K562 (cell line): Measurements from ENCODE around the gene CLASP2. TPM values are rescaled to one million over a fixed set of nuclear protein-coding genes. Genes with fewer than 3 reads are reported as not detected.

Source experiments
- ATAC-seq: fragments of 200-7000 bp; cut with Tn5 transposase; 3 replicates; pipeline ENCODE4 v1.9.1; 2020; ENCODE audit warnings: moderate library complexity
- BruUV-seq: library from RNA; stranded (reverse); fragments of 400-500 nt; replicated peaks from 2 replicates; lab custom pipeline; 2021; lab: Mats Ljungman, UMichigan
- CTCF ChIA-PET: fragments of 300-600 bp; formaldehyde crosslinking; extraction: SDS; loops from one replicate; lab custom pipeline; 2021; ENCODE audit warnings: low intra/inter-chr PET ratio; lab: Yijun Ruan, JAX
- POLR2A ChIA-PET: fragments of 300-600, 350-650 bp; sonication (Branson Sonifier 250); formaldehyde crosslinking; extraction: SDS; loops from one replicate; lab custom pipeline; 2021; ENCODE audit warnings: antibody characterized with exemption, inconsistent platforms; lab: Yijun Ruan, JAX
- DNase-seq, 4 experiments: peaks; one replicate each; pipeline versions ENCODE4 v3.0.0 to v3.0.0-alpha.2; 2011 to 2018; ENCODE audit warnings: low spot score in 3 of 4, mixed read lengths in 3 of 4; ENCODE audit errors: extremely low read depth in 1 of 4
- FAIRE-seq: peaks from 2 replicates; lab custom pipeline; 2011; peaks lifted over from hg19 to GRCh38; lab: Jason Lieb, UNC
- H2AFZ ChIP-seq: 2 replicates; pipeline ENCODE4 v1.6.0; 2011; ENCODE audit warnings: low read depth, low read length, control low read depth, inconsistent platforms
- H3K27ac ChIP-seq: fragments of 200-600 bp; 3 replicates; pipeline ENCODE4 v1.8.0; 2011; ENCODE audit warnings: low read depth, mild to moderate bottlenecking, control low read depth, inconsistent platforms, low read length, moderate library complexity, mixed read lengths; ENCODE audit errors: extremely low read depth
- H3K27me3 ChIP-seq, 2 experiments: fragments of 300-600 bp in 1 of 2; 2 replicates in 1 of 2; 3 replicates in 1 of 2; pipeline versions ENCODE4 v1.6.0 to v1.8.0; 2011; ENCODE audit warnings: inconsistent platforms in 2 of 2, low read length in 2 of 2, mild to moderate bottlenecking in 1 of 2, mixed read lengths in 1 of 2, moderate library complexity in 1 of 2; ENCODE audit not compliant: control insufficient read depth in 2 of 2, insufficient read depth in 2 of 2
- H3K36me3 ChIP-seq: fragments of 300-600 bp; 3 replicates; pipeline ENCODE4 v1.8.0; 2011; ENCODE audit warnings: mild to moderate bottlenecking, low read length, inconsistent platforms; ENCODE audit not compliant: control insufficient read depth, insufficient read depth
- H3K4me1 ChIP-seq, 2 experiments: fragments of 200-600 bp in 1 of 2; replicated peaks in 1 of 2; 2 replicates in 1 of 2; 3 replicates in 1 of 2; pipeline versions ENCODE4 v1.5.1 to v1.8.0; 2011; ENCODE audit warnings: inconsistent platforms in 2 of 2, low read length in 2 of 2, mild to moderate bottlenecking in 1 of 2, mixed read lengths in 1 of 2, moderate library complexity in 1 of 2; ENCODE audit not compliant: control insufficient read depth in 2 of 2, insufficient read depth in 2 of 2
- H3K4me2 ChIP-seq: 2 replicates; pipeline ENCODE4 v1.6.1; 2011; ENCODE audit warnings: low read length, control low read depth, inconsistent platforms, mixed read lengths; ENCODE audit not compliant: insufficient read depth
- H3K4me3 ChIP-seq: fragments of 200-600 bp; sonication (generic), shearing (Covaris generic); 2 replicates; pipeline ENCODE4 v1.5.1; 2016; ENCODE audit warnings: control low read depth, inconsistent platforms
- H3K79me2 ChIP-seq: fragments of 200-600 bp; 3 replicates; pipeline ENCODE4 v1.8.0; 2011; ENCODE audit warnings: low read length, inconsistent platforms; ENCODE audit not compliant: control insufficient read depth, insufficient read depth
- H3K9ac ChIP-seq, 2 experiments: 2 replicates each; pipeline versions ENCODE4 v1.6.0 to v1.6.1; 2011; ENCODE audit warnings: low read depth in 2 of 2, low read length in 2 of 2, control low read depth in 1 of 2, inconsistent platforms in 1 of 2, mild to moderate bottlenecking in 1 of 2, mixed read lengths in 1 of 2; ENCODE audit not compliant: insufficient read depth in 1 of 2
- H3K9me1 ChIP-seq: one replicate; pipeline ENCODE4 v1.6.0; 2011; ENCODE audit warnings: inconsistent platforms, mild to moderate bottlenecking, low read length, moderate library complexity; ENCODE audit not compliant: control insufficient read depth, insufficient read depth
- H3K9me3 ChIP-seq: replicated peaks from 2 replicates; pipeline ENCODE4 v1.5.1; 2011; ENCODE audit warnings: low read depth, low read length, inconsistent platforms; ENCODE audit not compliant: control insufficient read depth, insufficient read depth
- H4K20me1 ChIP-seq: replicated peaks from 2 replicates; pipeline ENCODE4 v1.6.1; 2011; ENCODE audit warnings: low read length, inconsistent platforms, mixed read lengths; ENCODE audit not compliant: control insufficient read depth, insufficient read depth
- EHMT2 ChIP-seq: fragments of 450-650 bp; IDR thresholded peaks from 2 replicates; pipeline ENCODE4 v1.6.1; 2018; ENCODE audit warnings: antibody characterized with exemption
- GMEB1 ChIP-seq: fragments of 250-450 bp; sonication (Bioruptor Pico); IDR thresholded peaks from 2 replicates; pipeline ENCODE4 v1.4.0; 2020; ENCODE audit warnings: mild to moderate bottlenecking
- GTF2B ChIP-seq: IDR thresholded peaks from 2 replicates; pipeline ENCODE4 v1.6.1; 2011; ENCODE audit not compliant: insufficient read length; ENCODE audit errors: extremely low read depth
- NCOA2 ChIP-seq, 2 experiments: fragments of 450-650 bp; IDR thresholded peaks; 2 replicates each; pipeline ENCODE4 v1.6.1; 2018; ENCODE audit warnings: mild to moderate bottlenecking in 2 of 2, moderate library complexity in 1 of 2; ENCODE audit not compliant: partially characterized antibody in 2 of 2
- NFYB ChIP-seq: IDR thresholded peaks from 2 replicates; pipeline ENCODE4 v1.6.1; 2011; ENCODE audit warnings: mild to moderate bottlenecking, moderate library complexity; ENCODE audit not compliant: insufficient read length; ENCODE audit errors: extremely low read depth
- RFX7 ChIP-seq: fragments of 250-450 bp; sonication (Bioruptor Pico); IDR thresholded peaks from 2 replicates; pipeline ENCODE4 v1.5.1; 2021; ENCODE audit warnings: mild to moderate bottlenecking
- SLC30A9 ChIP-seq: fragments of 250-450 bp; sonication (Bioruptor Pico); IDR thresholded peaks from 2 replicates; pipeline ENCODE4 v1.8.0; 2022; ENCODE audit warnings: mild to moderate bottlenecking, moderate library complexity
- SMARCE1 ChIP-seq: fragments of 450-650 bp; IDR thresholded peaks from 2 replicates; pipeline ENCODE4 v1.7.1; 2016; ENCODE audit warnings: mild to moderate bottlenecking
- SMC3 ChIP-seq: conservative IDR thresholded peaks from 2 replicates; pipeline ENCODE4 v1.6.1; 2011; ENCODE audit warnings: low read depth, low read length, improper control_type of control experiment; ENCODE audit not compliant: insufficient read depth
- SOX6 ChIP-seq: fragments of 450-650 bp; IDR thresholded peaks from 2 replicates; pipeline ENCODE4 v1.6.1; 2014; ENCODE audit warnings: mild to moderate bottlenecking
- ZNF263 ChIP-seq: sonication (generic); formaldehyde crosslinking; IDR thresholded peaks from 2 replicates; pipeline ENCODE4 v1.8.0; 2022; ENCODE audit warnings: mild to moderate bottlenecking, missing genetic modification reagents, borderline replicate concordance
- ZNF518B ChIP-seq: fragments of 250-450 bp; sonication (Bioruptor Pico); IDR thresholded peaks from 2 replicates; pipeline ENCODE4 v1.5.0; 2021; ENCODE audit warnings: mild to moderate bottlenecking, moderate library complexity
- ZNF586 ChIP-seq: fragments of 450-650 bp; formaldehyde crosslinking; conservative IDR thresholded peaks from 2 replicates; pipeline ENCODE4 v1.4.0; 2020; ENCODE audit warnings: mild to moderate bottlenecking, moderate library complexity
- ZZZ3 ChIP-seq: fragments of 450-650 bp; IDR thresholded peaks from 2 replicates; pipeline ENCODE4 v1.6.1; 2016; ENCODE audit warnings: antibody characterized with exemption, mild to moderate bottlenecking, moderate library complexity
- WGBS: fragments of 100-300 bp; shearing (Covaris generic); methylation state at CpG from one replicate; pipeline ENCODE4 v1.1.6; 2016; ENCODE audit warnings: low coverage, mixed read lengths; ENCODE audit not compliant: insufficient coverage; ENCODE audit errors: missing lambda C conversion rate; 5-methylcytosine and 5-hydroxymethylcytosine counted together
- in situ Hi-C: fragments of 300-500 bp; cut with MboI; formaldehyde crosslinking; loops from 4 replicates; pipeline ENCODE4 v1.15.0; 2018; ENCODE audit warnings: inconsistent platforms, mixed read lengths
- intact Hi-C: fragments of 100-400 bp; cut with micrococcal nuclease; formaldehyde crosslinking; loops from 2 replicates; pipeline ENCODE4 v1.14.2; 2022
- polyA plus RNA-seq, 8 experiments: library from polyadenylated mRNA; depleted of rRNA in 4 of 8; stranded (reverse) in 5 of 8; unstranded in 3 of 8; fragments of >200 nt; fragmentation: Nextera tagmentation in 2 of 8; fragmentation: Illumina TruSeq in 1 of 8; extraction: Ambion mirVana in 2 of 8; extraction: Trizol in 1 of 8; gene quantifications; 2 replicates each; pipeline versions ENCODE4 v1.2.1 to v1.2.3, GENCODE V29; 2011 to 2014; ENCODE audit warnings: inconsistent platforms in 1 of 8, missing spikeins in 1 of 8
- total RNA-seq, 7 experiments: library from RNA; depleted of rRNA in 6 of 7; stranded (reverse); fragments of >200 nt in 6 of 7; fragmentation: Illumina TruSeq in 2 of 7; extraction: Trizol in 2 of 7; gene quantifications; 2 replicates each; pipeline versions ENCODE4 v1.2.1 to v1.2.3, GENCODE V29; 2011 to 2021; ENCODE audit warnings: low replicate concordance in 1 of 7

The CLASP2 gene
- total and polyA plus RNA-seq, 9 of the 15 experiments (the other 6 are each of a cell fraction or from before 2014, with no cell fraction given), result 13.5 to 107 (median 71.8) TPM

- TF ChIP-seq ZZZ3, result no peak
- no peak for TF ChIP-seq SMC3
- no peak for TF ChIP-seq GTF2B
- TF ChIP-seq, all 486 proteins: peak for 0
Measured at GRCh38 chr3:33581666-33582065, 136.4 kb downstream of the CLASP2 start (continued).

GRCh38 chr3:33579840-33580239, 138.2 kb downstream of the CLASP2 start:
- DNase-seq, result no peak
- H3K27ac ChIP-seq, result no peak overlapping the region

More at GRCh38 chr3:33579840-33580239, 138.2 kb downstream of the CLASP2 start:
- Histone ChIP-seq H3K4me2 (no peak overlapping the region), H3K36me3 (peaks cover 60% of the 10 kb centered on the region), H2AFZ (no peak overlapping the region), H4K20me1 (no peaks in the 10 kb centered on the region), H3K4me1 (no peaks in the 10 kb centered on the region), H3K27me3 (no peaks in the 10 kb centered on the region), H3K9me1 (no peaks in the 10 kb centered on the region), H3K9me3 (no peaks in the 10 kb centered on the region), H3K79me2 (no peaks in the 10 kb centered on the region), H3K4me3 (no peak overlapping the region), H3K9ac (no peak overlapping the region)
- no peak for TF ChIP-seq SOX6
- no peak for TF ChIP-seq GMEB1 (CRISPR knock-in tag)
- no peak for TF ChIP-seq NCOA2 (IDR thresholded peaks at IDR 0.05; ENCODE audit: partially characterized antibody in 2 of 2)
- TF ChIP-seq NFYB, result no peak
- TF ChIP-seq ZNF263 (CRISPR knock-in tag), result no peak
- no peak for TF ChIP-seq SMARCE1
- no peak for TF ChIP-seq ZNF518B (CRISPR knock-in tag)
- no peak for TF ChIP-seq EHMT2
- no peak for TF ChIP-seq ZNF586 (CRISPR knock-in tag)
- no peak for TF ChIP-seq SLC30A9
- TF ChIP-seq RFX7 (CRISPR knock-in tag), result no peak
- no TSS peak for BruUV-seq
- no peak for ATAC-seq
- ChIA-PET CTCF (no interaction called here), POLR2A (no interaction called here)
- WGBS, result 96% methylated on average over 2 of the region's 2 CpGs
- FAIRE-seq, result no peak
- in situ Hi-C loops, result no loop called here
- intact Hi-C loops, result no loop called here
